Astrocyte (in vitro differentiated cells and primary cell): ENCODE data around the gene COLQ.

Source experiments
- CTCF ChIP-seq: IDR thresholded peaks from 2 replicates; pipeline ENCODE4 v1.5.1; 2011; ENCODE audit warnings: low read depth, mild to moderate bottlenecking, inconsistent platforms, low read length, moderate library complexity; ENCODE audit not compliant: insufficient read depth
- EZH2 ChIP-seq: IDR thresholded peaks from 2 replicates; pipeline ENCODE4 v1.6.1; 2012; ENCODE audit warnings: mild to moderate bottlenecking, low read length, inconsistent platforms; ENCODE audit not compliant: insufficient read depth

GRCh38 chr3:15453991-15454625 is 67.4 kb downstream of the COLQ start:
- no peak for TF ChIP-seq CTCF
- no peak for TF ChIP-seq EZH2
